ENCODE results near the gene ADAT2. TPM values are rescaled to one million over a fixed set of nuclear protein-coding genes. Genes with fewer than 3 reads are reported as not detected.

The ADAT2 gene
- total RNA-seq, 1 experiment from 2014 or later, result 18.4 TPM

GRCh38 chr6:143397227-143398222 lies 53.0 kb downstream of the ADAT2 start:
- Histone ChIP-seq H3K9ac (ENCODE audit: low read length) (no peak overlapping the region), H3K9me2 (ENCODE audit: insufficient read depth) (no peaks in the 10 kb centered on the region), H3K4me3 (replicated peaks in 1 of 2; ENCODE audit: low read depth in 1 of 2, low read length in 2 of 2) (no peak overlapping the region), H4K20me1 (ENCODE audit: insufficient read depth) (no peaks in the 10 kb centered on the region), H3K79me2 (ENCODE audit: insufficient read depth, low read length) (no peaks in the 10 kb centered on the region), H3K4me1 (ENCODE audit: control insufficient read depth in 1 of 2, insufficient read depth in 2 of 2, low read length in 2 of 2) (peaks cover 11 to 15% of the 10 kb centered on the region in 2 experiments), H3K27ac (ENCODE audit: low read depth, low read length) (no peak overlapping the region), H2AFZ (ENCODE audit: low read depth, low read length, poor library complexity, severe bottlenecking) (no peak overlapping the region), H3K4me2 (ENCODE audit: low read length) (peak overlapping the region; percentile 32), H3K27me3 (ENCODE audit: insufficient read depth, low read length) (no peaks in the 10 kb centered on the region), H3K9me3 (ENCODE audit: control insufficient read depth in 1 of 2, insufficient read depth in 1 of 2, low read depth in 1 of 2, low read length in 2 of 2) (no peaks in the 10 kb centered on the region), H3K36me3 (ENCODE audit: control insufficient read depth in 1 of 2, insufficient read depth in 2 of 2, low read length in 2 of 2) (no peaks in the 10 kb centered on the region)
- CTCF ChIA-PET, result no interaction called here
- RAD21 ChIA-PET (ENCODE audit: low non-redundant PET in 1 of 2, low total read pairs in 2 of 2, uncharacterized antibody in 2 of 2, unreplicated experiment in 2 of 2), result no interaction called here
- BruUV-seq (replicated peaks), result no TSS peak
- intact Hi-C loops (cut with micrococcal nuclease), result no loop called here
- POLR2A ChIA-PET, result no interaction called here
- ATAC-seq (peak; percentile 77), DNase-seq (ENCODE audit: low read depth, low spot score) (peak; percentile 42)
- TF ChIP-seq POLR2A (IDR thresholded peaks at IDR 0.05; ENCODE audit: borderline replicate concordance, extremely low read depth, insufficient read depth, insufficient read length), result no peak
- TF ChIP-seq, protein P1, sequence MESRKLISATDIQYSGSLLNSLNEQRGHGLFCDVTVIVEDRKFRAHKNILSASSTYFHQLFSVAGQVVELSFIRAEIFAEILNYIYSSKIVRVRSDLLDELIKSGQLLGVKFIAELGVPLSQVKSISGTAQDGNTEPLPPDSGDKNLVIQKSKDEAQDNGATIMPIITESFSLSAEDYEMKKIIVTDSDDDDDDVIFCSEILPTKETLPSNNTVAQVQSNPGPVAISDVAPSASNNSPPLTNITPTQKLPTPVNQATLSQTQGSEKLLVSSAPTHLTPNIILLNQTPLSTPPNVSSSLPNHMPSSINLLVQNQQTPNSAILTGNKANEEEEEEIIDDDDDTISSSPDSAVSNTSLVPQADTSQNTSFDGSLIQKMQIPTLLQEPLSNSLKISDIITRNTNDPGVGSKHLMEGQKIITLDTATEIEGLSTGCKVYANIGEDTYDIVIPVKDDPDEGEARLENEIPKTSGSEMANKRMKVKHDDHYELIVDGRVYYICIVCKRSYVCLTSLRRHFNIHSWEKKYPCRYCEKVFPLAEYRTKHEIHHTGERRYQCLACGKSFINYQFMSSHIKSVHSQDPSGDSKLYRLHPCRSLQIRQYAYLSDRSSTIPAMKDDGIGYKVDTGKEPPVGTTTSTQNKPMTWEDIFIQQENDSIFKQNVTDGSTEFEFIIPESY (IDR thresholded peaks at IDR 0.05; ENCODE audit: extremely low read depth, insufficient replicate concordance, low read length), result no peak
- TF ChIP-seq CEBPB (IDR thresholded peaks at IDR 0.05; ENCODE audit: low read depth), result peak; percentile 73
- TF ChIP-seq SP1 (IDR thresholded peaks at IDR 0.05; ENCODE audit: low read depth), result peak; percentile 20; the same call in 1 of the 2 replicates
- TF ChIP-seq EGR1 (IDR thresholded peaks at IDR 0.05; ENCODE audit: low read depth), result peak; percentile 76

All from HCT116 (cell line).